HG03571 (cell line): Measurements from ENCODE around the gene PRODH2.
"Not testable (repeated sequence)": the region's sequence is repeated elsewhere in the genome, so short reads cannot be mapped to it uniquely, and the experiment has no call there.

ENCODE experiments used
- ATAC-seq: cut with Tn5 transposase; IDR thresholded peaks from one replicate; pipeline ENCODE4 v1.9.1; 2021; ENCODE audit not compliant: unreplicated experiment

Gene PRODH2

DNA sequence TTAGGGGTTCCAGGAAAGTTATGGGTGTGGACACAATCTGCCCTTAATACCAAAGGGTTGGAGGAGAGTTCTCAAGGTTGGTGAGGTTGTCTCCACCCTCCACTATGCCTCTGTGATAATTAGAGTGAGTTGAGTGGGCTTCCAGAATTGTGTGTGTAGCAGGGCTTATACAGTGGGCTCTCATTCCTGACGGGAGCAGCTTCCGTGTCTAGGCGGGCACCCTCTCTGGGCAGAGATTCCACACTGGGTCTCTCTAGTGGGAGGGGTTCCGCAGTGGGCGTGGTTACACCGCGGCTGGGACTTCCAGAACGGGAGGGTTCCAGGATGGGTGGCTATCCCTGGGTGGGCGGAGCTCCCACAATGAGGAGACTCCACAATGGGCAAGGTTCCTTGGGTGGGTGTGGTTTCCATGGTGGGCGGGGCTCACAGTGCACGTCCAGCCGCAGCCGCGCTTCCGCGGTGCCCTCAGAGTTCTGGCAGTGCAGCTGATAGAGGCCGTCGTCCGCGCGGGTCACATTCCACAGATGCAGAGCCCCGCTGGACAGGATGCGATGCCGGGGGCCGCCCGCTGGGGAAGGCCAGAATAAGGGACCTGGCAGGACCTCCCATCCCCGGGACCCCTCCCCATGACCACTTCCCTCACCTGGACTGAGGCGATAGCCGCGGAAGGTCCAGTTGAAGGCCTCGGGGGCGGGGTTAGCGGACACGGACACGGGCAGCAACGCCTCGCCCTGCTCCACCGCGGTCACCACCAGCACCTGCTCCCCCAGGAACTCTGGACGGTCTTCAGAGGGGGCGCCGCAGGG lies 31.2 kb upstream of the PRODH2 start:
- no peak for ATAC-seq

DNA sequence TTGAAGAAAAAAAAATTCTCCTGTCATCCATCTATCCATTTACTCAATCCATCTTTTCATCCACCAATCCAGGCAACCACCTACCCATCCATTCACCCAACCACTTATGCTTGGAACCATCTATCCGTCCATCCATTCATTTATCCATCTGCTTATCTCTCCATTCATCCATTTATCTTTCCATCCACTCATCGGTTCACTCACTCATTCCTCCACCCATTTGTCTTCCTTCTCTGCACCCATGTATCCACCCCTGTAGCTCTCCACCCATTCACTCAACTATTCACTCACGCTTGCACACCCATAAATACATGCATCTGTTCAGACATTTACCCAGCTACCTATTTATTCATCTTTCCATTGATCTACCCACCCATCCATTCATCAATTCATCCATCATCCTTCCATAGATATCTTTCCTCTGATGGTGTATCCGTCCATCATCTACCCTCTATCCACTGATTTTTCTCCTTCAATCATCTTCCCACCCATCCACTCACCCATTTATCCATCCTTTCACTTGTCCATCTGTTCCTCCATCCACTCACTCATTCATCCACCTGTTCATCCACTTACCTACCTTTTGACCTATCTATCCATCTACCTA lies 30.1 kb upstream of the PRODH2 start:
- no peak for ATAC-seq

DNA sequence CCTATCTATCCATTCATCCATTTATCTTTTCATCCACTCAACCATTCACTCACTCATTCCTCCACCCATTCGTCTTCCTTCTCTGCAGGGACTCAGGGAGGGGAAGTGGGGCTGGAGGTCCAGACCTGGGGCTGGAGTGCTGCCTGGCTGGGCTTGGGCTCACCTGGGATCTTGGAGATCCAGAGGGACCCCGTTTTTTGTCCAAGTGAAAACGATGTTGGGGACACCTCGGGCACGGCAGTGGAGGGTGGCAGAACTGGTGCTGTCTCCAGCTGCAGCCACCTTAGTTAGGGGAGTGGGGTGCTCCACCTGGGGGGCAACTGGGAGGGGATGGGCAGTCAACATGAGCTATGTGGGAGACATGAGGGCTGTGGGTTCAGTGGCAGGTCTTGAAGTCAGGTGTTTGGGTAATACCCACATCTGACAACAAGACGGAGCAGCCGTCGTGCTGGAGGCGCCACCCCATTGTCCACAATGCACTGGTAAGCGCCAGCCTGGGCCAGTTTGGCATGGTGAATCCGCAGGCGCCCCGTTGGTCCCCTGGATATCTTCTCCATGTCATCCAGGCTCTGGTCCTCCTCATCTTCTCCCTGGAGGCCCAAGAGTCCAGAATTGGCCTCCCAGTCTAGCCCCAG lies 29.4 kb upstream of the PRODH2 start:
- ATAC-seq: no peak

DNA sequence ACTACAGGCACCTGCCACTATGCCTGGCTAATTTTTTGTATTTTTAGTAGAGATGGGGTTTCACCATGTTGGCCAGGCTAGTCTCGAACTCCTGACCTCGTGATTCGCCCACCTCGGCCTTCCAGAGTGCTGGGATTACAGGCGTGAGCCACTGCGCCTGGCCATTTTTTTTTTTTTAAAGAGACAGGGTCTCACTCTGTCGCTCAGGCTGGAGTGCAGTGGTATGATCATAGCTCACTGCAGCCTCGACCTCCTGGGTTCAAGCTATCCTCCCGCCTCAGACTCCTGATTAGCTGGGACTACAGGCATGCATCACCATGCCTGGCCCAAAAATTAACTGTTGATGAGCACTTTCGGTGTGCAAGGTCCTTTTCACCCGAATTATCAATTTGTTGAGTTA lies 23.5 kb upstream of the PRODH2 start:
- not testable (repeated sequence) for ATAC-seq

DNA sequence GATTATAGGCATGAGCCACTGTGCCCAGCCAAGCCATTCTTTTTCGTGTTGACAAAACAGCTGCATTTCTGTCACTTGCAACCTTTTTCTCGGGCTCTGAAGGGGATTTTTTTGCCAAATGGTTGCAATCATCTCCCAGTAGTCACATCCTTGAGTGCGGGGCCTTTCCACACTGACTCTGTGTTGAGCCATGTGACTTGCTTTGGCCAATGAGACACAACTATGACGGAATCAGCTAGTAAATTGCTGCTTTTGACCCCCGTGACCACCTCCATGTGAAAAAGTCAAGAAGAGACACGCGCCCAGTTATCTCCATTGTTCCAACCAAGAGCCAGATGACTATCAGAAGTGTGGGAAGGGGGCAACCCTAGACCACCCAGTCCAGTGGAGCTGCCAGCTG lies 21.3 kb upstream of the PRODH2 start:
- ATAC-seq: no peak

DNA sequence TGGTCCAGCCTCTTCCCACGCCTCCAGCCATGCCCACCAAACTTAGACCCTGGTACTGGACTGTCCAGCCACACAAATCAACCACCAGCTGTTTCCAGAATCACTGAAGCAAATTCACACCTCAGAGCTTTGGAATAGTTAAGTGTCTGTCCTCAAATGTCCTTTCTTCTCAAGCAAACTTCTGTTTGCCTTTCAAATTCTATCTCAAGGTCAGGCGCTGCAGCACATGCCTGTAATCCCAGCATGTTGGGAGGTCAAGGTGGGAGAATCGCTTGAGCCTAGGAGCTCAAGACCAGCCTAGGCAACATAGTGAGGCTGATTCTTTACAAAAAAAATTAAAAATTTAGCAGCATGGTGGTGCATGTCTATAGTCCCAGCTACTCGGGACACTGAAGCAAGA lies 19.4 kb upstream of the PRODH2 start:
- ATAC-seq: no peak

DNA sequence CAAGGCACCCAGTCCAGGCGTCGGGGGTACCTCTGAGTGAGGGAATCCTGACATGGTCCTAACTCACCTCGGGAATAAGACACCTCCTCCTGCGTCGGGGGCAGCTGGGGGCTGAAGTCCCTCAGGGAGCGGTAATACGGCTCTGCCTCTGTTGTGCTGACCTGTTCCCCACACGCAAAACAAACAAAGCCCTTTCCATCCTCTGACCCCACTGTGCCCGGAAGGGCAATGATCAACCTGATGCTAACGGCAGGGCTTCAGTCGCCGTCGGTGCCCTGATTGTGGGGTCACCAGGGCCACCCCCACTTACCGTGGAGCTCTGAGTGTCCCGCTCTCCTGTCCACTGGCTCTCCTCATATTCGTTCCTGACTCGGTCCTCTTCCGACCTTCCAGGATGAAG lies 18.3 kb upstream of the PRODH2 start:
- no peak for ATAC-seq

DNA sequence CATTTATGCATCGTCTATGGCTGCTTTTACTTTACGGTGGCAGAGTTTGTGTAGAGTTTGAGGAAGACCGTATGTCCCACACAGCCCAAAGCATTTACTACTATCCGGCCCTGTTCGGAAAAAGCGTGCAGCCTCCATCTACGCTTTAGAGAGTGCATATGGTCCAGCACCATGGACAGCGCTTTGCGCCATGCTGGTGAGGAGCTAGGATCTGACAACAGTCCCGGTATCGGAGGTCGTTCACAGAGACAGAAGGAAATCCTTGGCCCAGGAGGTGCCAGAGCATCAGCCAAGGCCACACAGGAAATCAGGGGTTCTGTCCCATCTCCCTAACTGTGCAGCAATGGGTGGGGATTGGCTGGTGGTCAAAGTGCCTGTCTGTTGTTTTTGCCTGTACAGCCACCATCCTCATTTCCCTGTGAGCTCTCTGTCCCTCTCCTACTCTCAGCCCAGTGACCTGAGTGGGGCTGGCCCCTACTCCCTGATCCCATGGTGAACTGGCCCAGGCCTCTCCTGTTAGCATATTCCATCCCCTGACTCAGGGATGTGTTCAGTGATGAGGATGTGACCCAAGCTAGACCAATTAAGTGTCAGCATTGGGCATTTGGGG lies 16.2 kb upstream of the PRODH2 start:
- ATAC-seq: no peak

DNA sequence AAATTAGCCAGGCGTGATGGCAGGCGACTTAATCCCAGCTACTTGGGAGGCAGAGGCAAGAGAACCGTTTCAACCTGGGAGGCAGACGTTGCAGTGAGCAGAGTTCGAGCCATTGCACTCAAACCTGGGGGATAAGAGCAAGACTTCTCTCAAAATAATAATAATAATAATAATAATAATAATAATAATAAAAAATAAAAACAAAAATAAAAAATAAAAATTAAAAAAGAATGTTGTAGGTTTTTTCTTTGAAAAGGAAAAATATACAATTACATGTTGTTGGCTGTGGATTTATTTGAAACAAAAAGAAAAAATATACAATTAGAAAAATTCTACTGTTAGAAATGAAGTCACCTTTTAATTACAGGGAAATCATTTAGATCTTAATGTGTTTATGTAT lies 11.5 kb upstream of the PRODH2 start:
- ATAC-seq: no peak

DNA sequence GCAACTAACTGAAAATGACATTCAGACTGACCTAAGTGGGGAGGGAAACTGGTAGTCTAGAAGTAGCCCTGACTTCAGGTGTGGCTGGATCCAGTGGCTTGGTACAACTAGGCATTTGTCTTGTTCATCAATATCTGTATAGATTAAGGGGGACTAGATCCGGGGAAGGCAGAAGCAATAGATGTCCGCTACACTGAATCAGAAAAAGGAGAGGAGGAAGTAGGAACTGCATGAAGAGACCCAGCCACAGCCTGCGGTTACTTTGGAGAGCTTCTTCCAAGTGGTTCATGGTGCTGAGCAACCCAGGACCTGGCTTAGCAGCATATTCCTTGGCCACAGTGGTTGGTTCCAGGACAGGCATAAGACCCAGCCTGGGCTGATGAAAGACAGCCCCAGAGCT lies 9.9 kb upstream of the PRODH2 start:
- no peak for ATAC-seq

DNA sequence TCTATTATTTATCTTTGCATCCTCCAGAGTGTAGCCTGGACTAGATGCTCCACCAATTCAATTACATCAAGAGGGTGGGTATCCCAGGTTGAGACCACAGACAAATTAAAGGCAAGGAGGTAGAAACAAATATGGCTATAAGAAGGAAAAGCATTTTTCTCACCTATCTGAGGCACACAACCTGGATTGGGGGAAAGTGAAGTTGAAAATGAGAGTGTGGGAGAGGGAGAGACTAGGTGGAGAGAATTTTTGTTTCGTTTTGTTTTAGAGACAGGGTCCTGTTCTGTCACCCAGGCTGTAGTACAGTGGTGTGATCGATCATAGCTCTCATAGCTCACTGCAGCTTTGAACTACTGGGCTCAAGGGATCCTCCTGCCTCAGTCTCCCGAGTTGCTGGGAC lies 5.8 kb upstream of the PRODH2 start:
- ATAC-seq: no peak

DNA sequence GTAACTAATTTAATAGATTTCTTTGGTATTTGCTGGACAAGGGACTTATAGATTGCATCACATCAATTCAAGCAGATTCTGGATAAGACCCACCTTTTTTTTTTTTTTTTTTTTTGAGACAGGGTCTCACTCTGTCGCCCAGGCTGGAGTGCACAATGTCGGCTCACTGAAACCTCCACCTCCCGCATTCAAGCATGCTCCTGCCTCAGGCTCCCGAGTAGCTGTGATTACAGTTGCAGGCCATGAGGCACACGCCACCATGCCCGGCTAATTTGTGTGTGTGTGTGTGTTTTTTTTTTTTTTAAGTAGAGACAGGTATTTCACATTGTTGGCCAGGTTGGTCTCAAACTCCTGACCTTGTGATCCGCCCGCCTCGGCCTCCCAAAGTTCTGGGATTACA lies 4.2 kb upstream of the PRODH2 start:
- ATAC-seq: no peak

DNA sequence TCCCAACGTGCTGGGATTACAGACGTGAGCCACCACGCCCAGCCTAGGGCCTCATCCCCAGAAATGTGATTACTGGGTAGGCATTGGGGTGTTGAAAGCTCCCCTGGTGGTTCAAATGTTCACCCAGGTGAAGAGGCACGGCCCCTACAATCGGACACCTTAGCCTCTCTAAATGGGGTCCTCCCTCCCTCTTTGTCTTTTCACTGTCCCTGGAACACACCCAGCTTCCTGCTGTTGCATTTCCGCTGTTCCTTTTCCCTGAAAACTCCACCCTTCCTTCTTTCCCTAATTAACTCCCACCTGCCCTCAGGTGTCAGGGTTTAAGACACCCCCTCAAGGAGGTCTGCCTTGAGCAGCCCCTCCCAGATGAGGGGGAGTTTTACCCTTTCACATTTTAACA lies 3.6 kb upstream of the PRODH2 start:
- no peak for ATAC-seq

DNA sequence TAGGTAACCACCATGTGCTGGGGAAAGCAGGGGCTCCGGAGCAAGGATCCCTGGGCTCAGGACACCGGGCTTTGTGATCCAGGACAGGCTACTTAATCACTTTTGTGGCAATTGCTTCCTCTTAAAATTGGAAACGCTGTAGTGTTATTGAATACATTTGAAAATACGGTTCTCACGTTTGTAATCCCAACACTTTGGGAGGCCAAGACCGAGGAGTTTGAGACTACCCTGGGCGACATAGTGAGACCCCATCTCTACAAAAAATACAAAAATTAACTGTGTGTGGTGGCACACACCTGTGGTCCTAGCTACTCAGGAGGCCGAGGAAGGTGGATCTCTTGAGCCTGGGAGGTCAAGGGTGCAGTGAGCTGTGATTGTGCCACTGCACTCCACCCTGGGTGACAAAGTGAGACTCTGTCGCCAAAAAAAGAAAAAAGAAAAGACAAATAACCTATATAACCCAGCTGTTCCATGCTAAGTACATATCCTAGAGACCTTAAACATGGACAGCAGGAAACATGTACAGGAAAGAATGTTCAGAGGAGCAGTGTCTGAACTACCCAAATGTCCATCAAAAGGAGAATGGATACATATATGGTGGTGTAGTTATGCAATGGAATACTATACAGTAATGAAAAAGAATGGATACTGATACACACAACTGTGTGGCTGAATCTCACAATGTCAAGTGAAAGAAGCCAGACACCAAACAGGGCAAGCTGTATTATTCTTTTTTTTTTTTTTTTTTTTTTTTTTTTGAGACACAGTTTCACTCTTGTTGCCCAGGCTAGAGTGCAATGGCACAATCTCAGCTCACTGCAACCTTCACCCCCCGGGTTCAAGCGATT lies 622 bp upstream of the PRODH2 start:
- ATAC-seq: no peak

DNA sequence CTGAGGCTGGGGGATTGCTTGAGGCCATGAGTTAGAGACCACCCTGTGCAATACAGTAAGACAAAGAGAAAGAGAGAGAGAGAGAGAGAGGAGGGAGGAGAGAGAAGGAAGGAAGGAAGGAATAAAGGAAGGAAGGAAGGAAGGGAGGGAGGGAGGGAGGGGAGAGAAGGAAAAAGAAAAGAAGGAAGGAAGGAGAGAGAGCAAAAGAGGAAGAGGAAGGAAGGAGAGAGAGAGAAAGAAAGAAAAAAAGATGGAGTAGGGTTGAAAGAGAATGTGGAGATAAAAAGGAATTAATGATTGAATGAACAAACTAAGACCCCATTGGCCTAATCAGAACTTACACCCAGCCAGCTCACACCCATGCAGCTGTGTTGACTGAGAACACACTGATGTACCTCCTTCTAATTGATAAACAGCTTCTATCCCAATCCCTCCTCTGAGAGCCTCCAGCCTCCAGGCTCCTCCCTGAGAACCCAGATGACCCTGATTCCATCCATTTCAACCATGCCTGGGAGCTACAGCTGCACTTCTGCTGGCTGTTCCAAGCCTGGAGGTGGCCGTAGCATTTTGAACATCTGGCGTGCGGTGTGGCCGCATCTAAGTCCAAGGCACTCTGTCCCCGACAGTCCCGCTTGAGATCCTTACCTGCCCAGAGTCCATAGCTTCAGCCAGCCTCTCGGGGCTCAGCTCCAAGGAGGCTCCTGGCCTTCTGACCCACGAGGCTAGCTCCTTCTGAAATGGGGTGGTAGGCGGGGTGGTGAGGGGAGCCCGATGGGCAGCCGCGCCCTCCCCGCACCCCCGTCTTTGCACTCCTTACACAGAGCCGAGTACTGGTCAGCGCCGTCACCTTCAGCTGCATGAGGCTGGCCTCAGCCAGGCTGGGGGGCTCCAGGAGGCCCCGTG lies 1.1 kb downstream of the PRODH2 start:
- ATAC-seq: no peak

DNA sequence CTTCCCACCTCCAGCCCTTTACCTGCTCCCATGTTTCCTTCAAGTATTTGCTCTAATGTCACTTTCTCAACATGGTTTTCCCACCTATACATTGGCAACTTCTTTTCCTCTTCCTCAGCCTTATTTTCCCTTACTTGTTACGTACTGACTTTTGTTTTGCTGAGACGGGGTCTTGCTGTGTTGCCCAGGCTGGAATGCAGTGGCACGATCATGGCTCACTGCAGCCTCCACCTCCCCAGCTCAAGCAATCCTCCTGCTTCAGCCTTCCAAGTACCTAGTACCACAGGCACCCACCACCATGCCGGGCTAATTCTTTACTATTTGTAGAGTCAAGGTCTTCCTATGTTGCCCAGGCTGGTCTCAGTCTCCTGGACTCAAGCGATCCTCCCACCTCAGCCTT lies 5.0 kb downstream of the PRODH2 start:
- ATAC-seq: no peak

DNA sequence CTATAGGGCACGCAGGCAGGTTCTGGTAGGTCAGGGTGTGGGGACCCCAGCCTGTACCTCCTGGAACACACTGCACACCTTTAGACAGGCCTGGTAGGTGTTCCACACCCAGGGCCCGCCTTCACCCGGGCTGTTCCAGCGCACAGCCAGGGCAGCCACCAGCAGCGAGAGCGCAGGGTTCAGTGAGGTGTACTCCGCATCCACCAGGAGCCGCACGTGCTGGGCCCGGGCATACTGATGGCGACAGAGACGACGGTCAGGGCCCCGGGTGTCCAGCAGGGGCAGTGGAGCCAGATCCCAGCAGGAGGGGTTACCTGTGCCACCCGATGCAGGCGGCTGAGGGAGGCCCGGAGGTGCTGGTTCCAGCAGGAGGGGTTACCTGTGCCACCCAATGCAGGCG lies 6.0 kb downstream of the PRODH2 start:
- ATAC-seq: no peak

DNA sequence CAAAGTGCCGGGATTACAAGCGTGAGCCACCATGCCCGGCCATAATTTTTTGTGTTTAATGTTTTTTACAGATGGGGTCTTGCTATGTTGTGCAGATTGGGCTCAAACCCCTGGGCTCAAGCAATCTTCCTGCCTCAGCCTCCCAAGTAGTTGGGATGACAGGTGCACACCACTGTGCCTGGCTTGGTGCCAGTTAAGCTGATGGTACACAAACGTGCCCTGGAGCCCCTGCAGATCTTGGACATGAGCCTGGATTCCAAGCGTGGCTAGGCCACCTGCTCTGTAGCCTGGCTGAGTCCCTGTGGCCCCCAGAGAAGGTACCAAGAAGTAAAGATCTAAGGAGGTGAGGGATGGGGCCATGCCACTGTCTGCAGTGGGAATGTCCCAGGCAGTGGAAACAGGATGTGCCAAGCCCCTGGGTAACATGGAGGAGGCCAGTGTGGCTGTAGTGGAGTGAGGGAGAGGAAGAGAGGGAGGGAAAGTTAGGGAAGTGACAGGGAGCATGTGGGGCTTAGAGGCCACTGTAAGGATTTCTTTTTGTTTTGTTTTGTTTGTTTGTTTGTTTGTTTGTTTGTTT lies 7.0 kb downstream of the PRODH2 start:
- ATAC-seq: no peak

DNA sequence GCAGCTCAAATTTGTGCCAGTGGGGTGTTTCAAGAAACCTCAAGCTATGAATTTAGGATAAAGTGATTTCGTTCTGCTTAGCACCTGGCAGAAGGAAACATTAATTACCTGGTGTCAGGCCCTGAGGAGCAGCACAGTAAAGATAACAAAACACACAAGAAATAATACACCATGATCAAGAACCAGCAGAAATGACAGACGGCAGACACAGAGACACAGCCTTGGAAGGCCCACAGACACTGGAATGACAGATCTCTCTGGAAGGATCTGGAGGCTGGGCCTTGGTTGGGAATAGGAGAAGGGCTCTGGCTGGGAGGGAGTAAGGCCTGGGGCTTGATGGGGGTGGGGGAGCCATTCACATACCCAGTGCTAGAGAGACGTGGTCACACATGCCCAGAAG lies 10.8 kb downstream of the PRODH2 start:
- ATAC-seq: no peak

DNA sequence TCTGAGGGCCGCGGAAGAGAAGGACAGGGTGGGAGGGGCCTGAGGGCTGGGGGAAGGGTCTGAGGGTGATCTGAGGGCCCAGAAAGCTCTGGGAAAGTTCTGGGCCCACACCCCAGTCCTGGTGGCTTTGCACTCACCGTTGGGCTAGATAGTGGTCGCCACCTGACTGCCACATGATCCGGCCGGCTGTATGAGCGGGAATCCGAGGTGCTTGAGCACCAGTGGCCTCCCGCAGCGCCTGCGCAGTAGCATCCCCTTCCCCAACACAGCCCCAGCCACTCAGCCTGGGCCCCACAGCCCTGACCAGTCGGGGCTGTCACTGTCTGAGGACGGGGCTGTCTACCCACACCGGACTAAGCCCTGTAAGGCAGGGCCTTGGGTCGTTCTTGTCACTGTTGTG lies 15.0 kb downstream of the PRODH2 start:
- no peak for ATAC-seq
